ENCODE measurements around the gene SMG9. TPM values are rescaled to one million over a fixed set of nuclear protein-coding genes. Genes with fewer than 3 reads are reported as not detected.

SMG9 gene
- total RNA-seq, 2 experiments from 2014 or later: 103 to 111 TPM

GRCh38 chr19:43678512-43679261 lies 76.1 kb downstream of the SMG9 start:
- H3K36me3 Mint-ChIP-seq (ENCODE audit: low read depth): no peaks in the 10 kb centered on the region
- no peaks in the 10 kb centered on the region for H3K27me3 Mint-ChIP-seq (ENCODE audit: low read depth)
- no peaks in the 10 kb centered on the region for H3K9me3 Mint-ChIP-seq
- H3K4me3 Mint-ChIP-seq: no peak overlapping the region
- CTCF ChIA-PET: interaction anchor here (1.0 to 1.2 kb wide), 2 partner anchors 10 to 28 kb away, joined by 4 read pairs; no protein-coding TSS in a partner anchor
- DNase-seq: no peak
- peaks cover 14% of the 10 kb centered on the region for H3K4me1 Mint-ChIP-seq (ENCODE audit: low read depth)
- H3K27ac Mint-ChIP-seq: no peak overlapping the region
- intact Hi-C loops (cut with micrococcal nuclease): no loop called here

Other genes starting within 250 kb of the SMG9 start
- 10 to 100 TPM; 62.1 to 64.4 TPM for gene ETHE1, start 227.8 kb downstream of the SMG9 start, total RNA-seq
- 1 to 10 TPM; 3.1 to 5.2 TPM for gene ZNF575, start 221.8 kb downstream of the SMG9 start, total RNA-seq
- gene XRCC1, start 179.4 kb downstream of the SMG9 start, total RNA-seq: 10 to 100 TPM; 33.7 to 34.5 TPM
- 1 to 10 TPM; 3.2 to 3.8 TPM for gene PINLYP, start 179.2 kb downstream of the SMG9 start, total RNA-seq
- 10 to 100 TPM; 17.2 to 18.7 TPM for gene IRGQ, start 158.8 kb downstream of the SMG9 start, total RNA-seq
- 10 to 100 TPM; 11.6 to 11.7 TPM for gene ZNF576, start 158.4 kb downstream of the SMG9 start, total RNA-seq
- under 1 TPM; 0.21 to 0.27 TPM for gene SRRM5, start 142.9 kb downstream of the SMG9 start, total RNA-seq
- gene ZNF428, start 135.3 kb downstream of the SMG9 start, total RNA-seq: 10 to 100 TPM; 11.4 to 11.8 TPM
- under 1 TPM; 0.64 to 0.67 TPM for gene CADM4, start 115.1 kb downstream of the SMG9 start, total RNA-seq
- 1 to 10 TPM; 7.1 to 7.4 TPM for gene PLAUR, start 84.8 kb downstream of the SMG9 start, total RNA-seq
- not detected for gene IRGC, start 38.9 kb downstream of the SMG9 start, total RNA-seq
- 10 to 100 TPM; 68.4 to 73.7 TPM for gene KCNN4, start 26.0 kb upstream of the SMG9 start, total RNA-seq
- 1 to 10 TPM; 1.3 to 2.0 TPM for gene LYPD5, start 47.5 kb upstream of the SMG9 start, total RNA-seq
- gene ZNF283, start 72.4 kb upstream of the SMG9 start, total RNA-seq: 1 to 10 TPM; 6.8 to 7.7 TPM
- gene ZNF404, start 129.0 kb upstream of the SMG9 start, total RNA-seq: 1 to 10 TPM; 1.2 to 1.3 TPM
- gene ZNF45, start 180.3 kb upstream of the SMG9 start, total RNA-seq: 1 to 10 TPM; 5.4 to 6.3 TPM
- gene ZNF221, start 196.3 kb upstream of the SMG9 start, total RNA-seq: under 1 TPM; 0.45 to 0.89 TPM
- 1 to 10 TPM; 2.9 to 3.1 TPM for gene ZNF155, start 229.2 kb upstream of the SMG9 start, total RNA-seq
- gene ZNF230, start 248.0 kb upstream of the SMG9 start, total RNA-seq: 1 to 10 TPM; 2.7 to 3.3 TPM